Stimulated activated CD8-positive, alpha-beta memory T cell treated with anti-CD3 and anti-CD28 coated beads, Interleukin-7, amount 100 ng/mL, for 48 hours (primary cell): ENCODE data around the gene DPP6.
A peak's percentile ranks its signal among the peaks of the same experiment; 100 is the strongest.
"Not testable (repeated sequence)": the region's sequence is repeated elsewhere in the genome, so short reads cannot be mapped to it uniquely, and the experiment has no call there.

Source experiments
- DNase-seq, 2 donors: peaks; one replicate each; pipeline ENCODE4 v3.0.0-alpha.2; 2020; ENCODE audit warnings: low read depth in 1 of 2; ENCODE audit errors: extremely low read depth in 1 of 2

Gene DPP6

DNA sequence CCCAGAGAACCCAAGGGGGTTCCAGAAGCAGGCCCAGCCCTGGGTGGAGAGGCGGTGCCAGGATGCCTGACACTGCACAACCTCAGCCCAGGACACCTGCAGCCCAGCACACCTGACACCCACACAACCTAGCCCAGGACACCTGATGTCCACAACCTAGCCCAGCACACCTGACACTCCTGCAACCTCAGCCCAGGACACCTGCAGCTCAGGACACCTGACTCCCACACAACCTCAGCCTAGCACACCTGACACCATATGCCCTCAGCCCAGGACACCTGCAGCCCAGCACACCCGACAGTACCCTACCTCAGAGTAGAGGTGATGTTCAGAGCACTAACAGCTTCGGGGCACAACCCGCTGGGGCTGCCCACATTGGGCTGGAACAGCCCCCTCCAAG is 863.4 kb downstream of the DPP6 start:
- DNase-seq, result no peak

DNA sequence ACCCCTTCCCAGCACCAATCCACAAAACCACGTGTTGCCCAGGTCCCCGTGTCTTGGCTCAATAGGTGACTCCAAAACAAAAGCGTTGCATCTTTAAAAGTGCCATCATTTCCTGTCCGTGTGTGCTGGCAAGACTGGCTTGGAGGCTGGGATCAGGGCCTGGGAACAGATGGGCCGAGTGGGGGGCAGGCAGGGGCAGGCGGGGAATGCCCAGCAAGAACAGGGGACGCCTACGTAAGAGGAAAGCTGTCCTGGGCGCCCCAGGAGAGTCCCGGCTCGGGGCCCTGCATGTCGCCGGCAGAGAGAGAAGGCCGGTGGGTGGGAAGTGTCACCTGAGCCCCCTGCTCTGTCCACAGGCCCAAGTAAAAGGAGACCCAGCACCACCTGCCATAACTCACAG is 864.2 kb downstream of the DPP6 start:
- DNase-seq, result no peak

DNA sequence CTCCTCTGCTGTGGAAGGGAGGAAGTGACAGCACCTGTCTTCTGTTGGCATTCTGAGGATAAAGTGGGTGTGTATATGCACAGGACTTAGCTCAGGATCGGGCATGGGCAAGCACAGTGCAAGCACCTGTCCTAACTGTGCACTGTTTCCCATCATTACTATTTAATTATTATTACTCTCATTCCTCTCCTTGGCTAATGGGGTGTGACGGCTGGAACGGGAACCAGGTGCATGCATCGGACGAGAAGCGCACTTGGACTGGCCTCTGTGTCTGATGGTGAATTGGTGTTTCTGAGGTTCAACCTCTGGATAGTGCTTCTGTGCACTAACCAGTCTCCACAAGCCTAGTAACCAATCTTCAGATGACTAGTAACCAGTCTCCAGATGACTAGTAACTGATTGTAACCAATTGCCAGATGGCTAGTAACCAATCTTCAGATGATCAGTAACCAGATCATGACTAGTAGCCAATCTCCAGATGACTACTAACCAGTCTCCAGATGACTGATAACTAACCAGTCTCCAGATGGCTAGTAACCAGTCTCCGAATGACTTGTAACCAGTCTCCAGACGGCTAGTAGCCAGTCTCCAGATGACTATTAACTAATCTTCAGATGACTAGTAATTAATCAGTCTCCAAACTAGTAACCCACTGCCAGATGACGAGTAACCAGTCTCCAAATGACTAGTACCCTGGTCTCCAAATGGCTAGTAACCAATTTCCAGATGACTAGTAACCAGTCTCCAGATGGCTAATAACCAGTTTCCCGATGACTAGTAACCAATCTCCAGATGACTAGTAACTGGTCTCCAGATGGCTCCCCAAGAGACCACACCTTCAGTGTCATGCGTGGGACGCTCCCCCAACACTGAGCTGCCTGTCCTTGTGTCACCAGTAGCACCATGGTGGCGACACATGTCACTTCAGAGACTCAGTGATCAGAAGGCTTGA is 864.9 kb downstream of the DPP6 start:
- no peak for DNase-seq

DNA sequence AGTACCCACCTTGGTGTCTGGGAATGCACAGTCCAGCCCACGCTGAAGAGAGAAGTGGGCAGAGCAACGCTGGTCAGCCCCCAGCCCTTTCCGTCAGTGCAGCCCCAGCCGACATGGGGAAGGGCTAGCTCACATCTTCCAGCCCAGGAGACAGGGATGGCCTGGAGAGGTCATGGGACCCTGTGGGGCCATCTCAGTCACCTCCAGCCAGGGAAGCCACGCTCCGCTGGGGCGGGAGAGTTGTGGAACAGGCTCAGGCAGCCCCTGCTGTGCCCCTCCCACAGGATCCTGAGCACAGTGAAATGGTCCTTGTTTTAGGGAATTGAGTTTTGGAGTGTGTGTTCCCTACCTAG is 865.6 kb downstream of the DPP6 start:
- no peak for DNase-seq

DNA sequence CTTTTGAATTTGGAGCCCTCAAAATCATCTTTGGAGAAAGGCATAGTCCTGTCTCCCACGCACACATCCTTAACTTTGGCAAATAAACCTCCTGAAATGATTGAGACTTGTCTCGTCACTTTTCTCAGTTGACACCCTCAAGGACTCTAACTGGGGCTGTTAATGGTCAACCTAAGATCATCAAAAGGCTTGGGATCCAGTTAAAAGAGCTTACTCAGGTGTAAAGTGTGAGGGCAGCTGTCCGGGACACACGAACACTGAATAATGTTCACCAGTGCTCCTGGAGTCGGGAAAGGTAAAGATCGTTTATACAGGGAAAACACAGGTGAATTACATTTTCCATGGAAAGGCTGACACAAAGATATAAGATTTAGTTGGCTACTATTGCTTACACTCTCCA is 866.1 kb downstream of the DPP6 start:
- no peak for DNase-seq

DNA sequence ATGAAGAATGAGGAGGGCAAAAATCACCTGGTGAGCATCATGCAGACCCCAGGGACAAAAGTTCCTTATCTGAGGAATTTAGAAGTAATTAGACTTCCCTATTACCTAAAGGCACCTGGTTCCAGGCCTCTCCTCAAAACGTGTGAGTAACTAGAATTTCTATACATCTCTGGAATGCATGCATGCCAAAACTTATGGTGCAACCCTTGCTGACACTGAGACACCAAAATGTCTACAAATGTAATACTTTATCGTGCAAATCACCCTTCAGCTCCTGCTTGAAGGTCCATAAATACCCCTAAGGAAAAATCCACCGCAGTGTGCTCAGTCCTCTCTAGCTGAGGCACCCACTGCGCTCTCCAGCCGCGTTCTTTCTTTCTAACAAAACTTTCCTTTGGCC is 866.5 kb downstream of the DPP6 start:
- no peak for DNase-seq

DNA sequence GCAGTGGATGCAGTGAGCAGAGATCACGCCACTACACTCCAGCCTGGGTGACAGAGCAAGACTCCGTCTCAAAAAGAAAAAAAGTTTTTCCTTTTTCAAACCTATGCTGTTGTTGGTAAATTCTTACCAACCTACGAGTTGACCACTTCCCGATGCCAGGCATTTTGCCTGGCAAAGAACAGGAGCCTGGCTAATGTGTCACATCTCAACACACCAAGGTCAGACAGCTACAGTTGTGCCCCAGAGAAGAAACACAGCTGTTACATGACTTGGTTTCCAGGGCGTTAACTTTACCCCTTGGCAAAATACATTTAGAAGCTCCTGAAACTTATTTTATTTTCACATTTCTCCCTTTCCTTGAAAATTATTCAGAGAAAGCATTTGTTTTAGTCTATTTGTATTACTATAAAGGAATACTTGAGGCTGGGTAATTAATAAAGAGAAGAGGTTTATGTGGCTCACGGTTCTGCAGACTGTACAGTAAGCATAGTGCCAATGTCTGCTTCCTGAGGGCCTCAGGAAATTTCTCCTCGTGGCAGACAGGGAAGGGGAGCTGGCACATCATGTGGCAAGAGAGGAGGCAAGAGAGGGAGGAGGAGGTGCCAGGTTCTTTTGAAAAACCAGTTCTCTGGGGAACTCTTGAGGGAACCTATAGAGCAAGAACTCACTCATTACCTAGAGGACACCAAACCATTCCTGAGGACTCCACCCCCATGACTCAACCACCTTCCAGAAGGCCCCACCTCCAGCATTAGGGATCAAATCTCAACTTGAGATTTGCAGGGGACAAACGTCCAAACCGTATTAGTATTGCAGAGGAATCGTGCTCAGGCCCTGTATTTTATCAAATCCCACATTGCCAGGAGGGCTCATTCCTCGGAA is 867.4 kb downstream of the DPP6 start:
- no peak for DNase-seq

DNA sequence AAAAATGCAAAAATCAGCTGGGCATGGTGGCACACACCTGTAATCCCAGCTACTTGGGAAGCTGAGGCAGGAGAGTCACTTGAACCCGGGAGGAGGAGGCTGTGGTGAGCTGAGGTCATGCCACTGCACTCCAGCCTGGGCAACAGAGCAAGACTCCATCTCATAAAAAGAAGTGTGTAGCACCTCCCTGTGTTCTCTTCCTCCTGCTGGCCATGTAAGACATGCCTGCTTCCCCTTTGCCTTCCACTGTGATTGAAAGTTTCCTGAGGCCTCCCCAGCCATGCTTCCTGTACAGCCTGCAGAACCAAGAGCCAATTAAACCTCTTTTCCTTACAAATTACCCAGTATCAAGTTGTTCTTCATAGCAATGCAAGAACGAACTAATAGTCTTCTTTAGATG is 870.3 kb downstream of the DPP6 start:
- not testable (repeated sequence) for DNase-seq

DNA sequence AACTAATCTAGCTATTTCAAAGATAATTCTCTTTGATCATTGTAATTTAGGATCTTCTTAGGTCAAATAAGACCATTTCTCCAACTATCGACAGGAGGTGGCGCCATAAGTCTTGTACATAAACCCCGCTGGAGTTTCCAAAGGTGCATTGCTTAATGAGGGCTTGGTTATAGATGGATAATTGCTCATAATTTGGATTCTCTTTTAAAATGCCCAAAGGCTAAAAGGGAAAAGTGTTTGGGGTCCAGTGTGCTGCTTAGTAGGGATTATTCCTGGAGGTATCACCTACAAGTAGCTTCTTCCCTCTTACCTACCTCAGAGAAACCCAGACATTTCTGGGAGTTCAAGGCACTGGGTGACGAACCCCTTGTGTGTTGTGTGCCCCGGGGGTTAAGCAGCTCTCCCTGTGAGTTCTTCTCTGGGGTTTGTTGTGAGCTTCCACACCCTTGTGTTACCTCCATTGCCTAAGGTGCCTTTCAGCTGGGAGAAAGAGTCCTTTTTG is 875.5 kb downstream of the DPP6 start:
- peak in 1 of 2 donors; percentile 64 for DNase-seq

DNA sequence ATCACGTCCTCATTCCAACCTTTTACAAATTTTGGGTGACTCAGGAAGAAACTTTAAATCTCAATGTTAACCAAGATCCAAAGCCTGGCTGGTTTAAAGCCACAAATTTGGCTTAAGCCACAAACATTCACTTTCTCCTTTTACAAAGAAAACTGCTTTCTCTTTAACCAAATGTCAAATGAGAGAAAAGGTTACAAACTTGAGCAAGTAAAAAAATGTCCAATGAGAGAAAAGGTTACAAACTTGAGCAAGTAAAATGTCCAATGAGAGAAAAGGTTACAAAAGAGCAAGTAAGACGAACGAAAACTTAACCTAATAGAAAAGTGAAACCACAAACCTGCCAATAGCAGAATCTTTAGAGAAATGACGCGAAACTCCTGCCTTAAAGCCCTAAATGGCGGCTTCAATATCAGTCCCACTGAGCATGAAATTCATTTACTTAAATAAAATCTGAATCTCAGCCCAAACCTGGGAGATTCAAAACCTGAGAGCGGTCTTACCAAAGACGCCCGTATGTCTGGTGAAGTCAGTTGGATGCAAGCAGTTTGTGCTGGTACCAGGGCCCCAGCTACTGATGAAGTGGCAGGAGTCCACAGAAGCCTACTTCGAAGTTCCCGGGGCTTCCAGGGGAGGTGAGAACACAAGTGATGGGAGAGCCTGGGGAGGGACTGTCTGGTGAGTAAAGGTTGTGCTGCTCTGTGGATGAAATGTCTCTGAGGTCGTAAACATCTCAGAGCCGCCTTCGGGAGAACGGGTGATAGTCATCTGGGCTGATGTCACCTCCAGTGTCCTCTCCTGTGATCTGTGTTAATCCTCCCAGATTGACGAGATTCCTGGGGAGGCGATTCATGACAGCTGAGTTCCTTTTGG is 876.2 kb downstream of the DPP6 start:
- no peak for DNase-seq

DNA sequence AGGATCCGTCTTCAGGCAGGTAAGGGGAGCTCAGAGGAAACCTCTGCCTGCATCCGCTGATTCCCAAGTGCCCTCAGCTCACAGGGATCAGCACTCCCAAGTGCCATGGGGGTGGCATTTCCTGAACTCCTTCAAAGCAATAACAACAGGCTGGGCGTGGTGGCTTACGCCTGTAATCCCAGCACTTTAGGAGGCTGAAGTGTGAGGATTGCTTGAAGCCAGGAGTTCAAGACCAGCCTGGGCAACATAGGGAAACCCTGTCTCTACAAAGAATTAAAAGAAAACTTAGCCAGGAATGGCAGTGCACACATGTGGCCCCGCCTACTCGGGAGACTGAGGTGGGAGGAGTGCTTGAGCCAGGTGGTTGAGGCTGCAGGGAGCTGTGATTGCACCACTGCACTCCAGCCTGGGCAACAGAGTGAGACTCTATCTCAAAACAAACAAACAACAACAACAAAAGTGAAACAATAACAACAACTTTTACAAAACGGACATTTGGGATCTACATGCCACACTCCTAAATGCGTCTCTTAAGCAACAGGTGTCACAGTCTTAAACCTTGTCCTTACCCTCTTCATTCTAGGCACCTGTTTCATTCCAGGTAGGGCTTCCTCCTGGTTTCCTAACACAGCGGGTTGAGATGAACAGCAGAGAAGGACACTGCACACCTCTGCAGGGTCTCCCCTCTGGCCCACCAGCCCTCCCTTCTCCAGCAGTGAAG is 877.0 kb downstream of the DPP6 start:
- DNase-seq, result no peak

DNA sequence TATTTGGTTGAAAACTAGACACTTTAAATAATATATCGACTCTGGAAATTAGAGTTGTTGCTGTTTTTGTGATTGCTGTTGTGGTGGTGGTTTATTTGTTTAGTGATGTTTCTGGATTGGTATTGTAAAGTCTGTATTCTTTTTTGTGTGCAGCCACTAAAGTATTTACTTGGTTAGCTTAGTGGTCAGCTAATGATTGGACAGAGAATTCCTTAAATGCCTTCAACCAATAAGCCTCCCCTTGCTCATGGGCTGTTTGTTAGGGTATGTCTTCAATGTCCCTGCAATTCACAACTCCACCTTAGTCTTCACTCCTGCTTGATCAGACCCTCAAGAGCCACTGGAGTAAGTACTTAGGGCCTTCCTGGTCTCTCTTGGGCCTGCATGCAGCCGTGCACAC is 879.7 kb downstream of the DPP6 start:
- DNase-seq, result no peak

DNA sequence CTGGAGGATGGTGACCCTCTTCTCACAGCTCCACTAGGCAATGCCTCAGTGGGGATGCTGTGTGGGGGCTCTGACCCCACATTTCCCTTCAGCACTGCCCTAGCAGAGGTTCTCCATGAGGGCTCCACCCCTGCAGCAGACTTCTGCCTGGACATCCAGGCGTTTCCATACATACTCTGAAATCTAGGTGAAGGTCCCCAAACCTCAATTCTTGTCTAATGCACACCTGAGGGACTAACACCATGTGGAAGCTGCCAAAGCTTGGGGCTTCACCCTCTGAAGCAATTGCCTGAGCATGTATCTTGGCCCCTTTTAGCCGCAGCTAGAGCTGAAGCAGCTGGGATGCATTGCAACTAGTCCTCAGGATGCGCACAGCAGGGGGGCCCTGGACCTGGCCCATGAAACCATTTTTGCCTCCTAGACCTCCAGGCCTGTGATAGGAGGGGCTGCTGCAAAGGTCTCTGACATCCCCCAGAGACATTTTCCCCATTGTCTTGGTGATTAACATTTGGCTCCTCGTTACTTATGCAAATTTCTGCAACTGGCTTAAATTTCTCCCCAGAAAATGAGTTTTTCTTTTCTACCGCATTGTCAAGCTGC is 882.3 kb downstream of the DPP6 start:
- not testable (repeated sequence) for DNase-seq

DNA sequence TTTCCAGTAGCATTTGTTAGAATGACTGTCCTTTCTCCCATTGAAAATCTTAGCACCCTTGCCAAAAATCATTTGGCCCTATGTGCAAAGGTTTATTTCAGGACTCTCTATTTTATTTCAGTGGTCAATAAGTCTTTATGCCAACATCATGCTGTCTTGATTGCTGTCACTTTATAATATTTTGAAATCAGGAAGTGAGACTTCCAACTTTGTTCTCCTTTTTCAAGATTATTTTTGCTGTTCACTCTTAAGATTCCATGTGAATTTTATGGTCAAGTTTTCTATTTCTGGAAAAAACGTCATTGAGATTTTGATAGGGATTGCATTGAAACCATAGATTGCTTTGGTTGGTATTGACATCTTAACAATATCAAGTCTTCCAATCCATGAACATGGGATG is 885.6 kb downstream of the DPP6 start:
- DNase-seq, result no peak

DNA sequence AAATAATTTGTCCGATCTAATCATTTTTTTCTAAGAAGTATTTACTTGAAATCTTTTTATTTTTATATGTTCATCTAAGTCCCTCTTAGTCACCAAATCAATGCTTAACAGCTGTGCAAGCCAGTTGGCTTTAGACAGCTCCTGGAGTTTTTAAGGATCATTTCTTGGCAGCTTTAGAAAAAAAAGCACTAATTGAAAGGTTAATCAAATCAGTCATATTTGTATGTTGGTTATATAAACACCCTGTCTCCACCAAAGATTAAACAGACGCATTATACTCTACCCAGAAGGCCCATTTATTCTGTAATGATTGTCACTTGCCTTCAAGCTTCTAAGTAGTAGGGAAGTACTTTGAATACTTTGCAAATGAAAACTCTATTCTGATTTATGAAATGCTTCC is 890.5 kb downstream of the DPP6 start:
- no peak for DNase-seq
